Endothelial cell of umbilical vein (primary cell): ENCODE data around the gene MCM9. TPM values are rescaled to one million over a fixed set of nuclear protein-coding genes. Genes with fewer than 3 reads are reported as not detected.

Source experiments
- BruUV-seq: library from RNA; stranded (reverse); fragments of 400-500 nt; replicated peaks from 2 replicates; lab custom pipeline; 2021; lab: Mats Ljungman, UMichigan
- CTCF ChIA-PET: fragments of 300-600, 350-600 bp; sonication (Branson Sonifier 250); formaldehyde crosslinking; loops from one replicate; lab custom pipeline; 2021; ENCODE audit warnings: antibody characterized with exemption, inconsistent platforms; lab: Charles Lee
- POLR2A ChIA-PET: fragments of 300-600, 350-600 bp; sonication (Branson Sonifier 250); formaldehyde crosslinking; loops from one replicate; lab custom pipeline; 2021; ENCODE audit warnings: antibody characterized with exemption, inconsistent platforms; lab: Charles Lee
- DNase-seq: peaks from one replicate; pipeline ENCODE4 v3.0.0-alpha.2; 2011; ENCODE audit warnings: low read depth, low spot score
- FAIRE-seq: peaks from 2 replicates; lab custom pipeline; 2011; peaks lifted over from hg19 to GRCh38; lab: Jason Lieb, UNC
- H2AFZ ChIP-seq: 2 replicates; pipeline ENCODE4 v1.6.0; 2012; ENCODE audit warnings: low read depth, low read length, control low read depth, inconsistent platforms
- H3K27ac ChIP-seq: 2 replicates; pipeline ENCODE4 v1.5.1; 2011; ENCODE audit warnings: low read depth, mild to moderate bottlenecking, control low read depth, low read length, moderate library complexity; ENCODE audit not compliant: insufficient read depth
- H3K27me3 ChIP-seq, 2 experiments: 2 replicates each; pipeline versions ENCODE4 v1.6.0 to v1.6.1; 2011; ENCODE audit warnings: low read length in 2 of 2, mixed read lengths in 1 of 2; ENCODE audit not compliant: control insufficient read depth in 2 of 2, insufficient read depth in 2 of 2
- H3K36me3 ChIP-seq, 2 experiments: 2 replicates in 1 of 2; 3 replicates in 1 of 2; pipeline ENCODE4 v1.5.1; 2011; ENCODE audit warnings: low read length in 2 of 2, mild to moderate bottlenecking in 1 of 2, moderate library complexity in 1 of 2; ENCODE audit not compliant: control insufficient read depth in 2 of 2, insufficient read depth in 2 of 2; ENCODE audit errors: extremely low read depth in 1 of 2
- H3K4me1 ChIP-seq: 3 replicates; pipeline ENCODE4 v1.5.1; 2011; ENCODE audit warnings: mild to moderate bottlenecking, low read length; ENCODE audit not compliant: control insufficient read depth, insufficient read depth; ENCODE audit errors: extremely low read depth
- H3K4me2 ChIP-seq: 2 replicates; pipeline ENCODE4 v1.6.1; 2011; ENCODE audit warnings: low read length, control low read depth, mixed read lengths; ENCODE audit not compliant: insufficient read depth
- H3K4me3 ChIP-seq, 3 experiments: fragments of 200-600 bp in 1 of 3; sonication (generic), shearing (Covaris generic) in 1 of 3; replicated peaks in 1 of 3; 2 replicates each; pipeline ENCODE4 v1.5.1; 2011 to 2016; ENCODE audit warnings: control low read depth in 3 of 3, low read length in 3 of 3, mild to moderate bottlenecking in 2 of 3, inconsistent platforms in 1 of 3, low read depth in 1 of 3, moderate library complexity in 1 of 3; ENCODE audit not compliant: insufficient read depth in 1 of 3
- H3K79me2 ChIP-seq: 2 replicates; pipeline ENCODE4 v1.6.0; 2012; ENCODE audit warnings: low read length, inconsistent platforms; ENCODE audit not compliant: control insufficient read depth, insufficient read depth
- H3K9ac ChIP-seq: replicated peaks from 2 replicates; pipeline ENCODE3; 2011; ENCODE audit warnings: low read length, control low read depth; ENCODE audit not compliant: insufficient read depth; ENCODE audit errors: extremely low read depth
- H3K9me1 ChIP-seq: replicated peaks from 3 replicates; pipeline ENCODE4 v1.6.0; 2011; ENCODE audit warnings: mild to moderate bottlenecking, low read length; ENCODE audit not compliant: control insufficient read depth, insufficient read depth; ENCODE audit errors: extremely low read depth
- H3K9me3 ChIP-seq: replicated peaks from 2 replicates; pipeline ENCODE4 v1.5.1; 2012; ENCODE audit warnings: low read length, inconsistent platforms; ENCODE audit not compliant: control insufficient read depth, insufficient read depth
- H4K20me1 ChIP-seq: replicated peaks from 2 replicates; pipeline ENCODE3; 2011; ENCODE audit warnings: mild to moderate bottlenecking, low read length; ENCODE audit not compliant: control insufficient read depth, insufficient read depth; ENCODE audit errors: extremely low read depth
- CTCF ChIP-seq, 2 donors: IDR thresholded peaks; 1 replicate in 1 of 2; 2 replicates in 1 of 2; pipeline ENCODE4 v1.5.1; 2011; ENCODE audit warnings: low read length in 2 of 2, mild to moderate bottlenecking in 2 of 2, moderate library complexity in 2 of 2, control low read depth in 1 of 2, inconsistent platforms in 1 of 2, low read depth in 1 of 2; ENCODE audit not compliant: insufficient read depth in 1 of 2; ENCODE audit errors: extremely low read depth in 1 of 2
- EZH2 ChIP-seq: IDR thresholded peaks from 2 replicates; pipeline ENCODE4 v1.6.1; 2012; ENCODE audit warnings: borderline replicate concordance, low read depth, mild to moderate bottlenecking, moderate library complexity, low read length, inconsistent platforms; ENCODE audit not compliant: severe bottlenecking
- FOS ChIP-seq: IDR thresholded peaks from 2 replicates; pipeline ENCODE4 v1.6.1; 2011; ENCODE audit warnings: mild to moderate bottlenecking, low read length, moderate library complexity, borderline replicate concordance; ENCODE audit not compliant: insufficient read depth
- GATA2 ChIP-seq: IDR thresholded peaks from 2 replicates; pipeline ENCODE4 v1.7.0; 2011; ENCODE audit warnings: low read depth, mild to moderate bottlenecking, moderate library complexity, mixed read lengths, low read length; ENCODE audit not compliant: insufficient read length, insufficient read depth
- JUN ChIP-seq: IDR thresholded peaks from 2 replicates; pipeline ENCODE4 v1.6.1; 2011; ENCODE audit warnings: borderline replicate concordance, low read depth; ENCODE audit not compliant: insufficient read length, insufficient read depth
- MAX ChIP-seq: IDR thresholded peaks from 2 replicates; pipeline ENCODE4 v1.6.1; 2011; ENCODE audit not compliant: insufficient read depth, insufficient read length
- MYC ChIP-seq: IDR thresholded peaks from one replicate; pipeline ENCODE4 v1.6.1; 2011; ENCODE audit warnings: mild to moderate bottlenecking, low read depth, low read length
- POLR2A ChIP-seq: IDR thresholded peaks from 2 replicates; pipeline ENCODE4 v1.6.1; 2012; ENCODE audit warnings: low read depth, mild to moderate bottlenecking, control low read depth, low read length
- POLR2AphosphoS5 ChIP-seq: IDR thresholded peaks from 2 replicates; pipeline ENCODE4 v1.6.1; 2012; ENCODE audit warnings: low read depth, mild to moderate bottlenecking, control low read depth, low read length, moderate library complexity; ENCODE audit not compliant: insufficient read depth
- dilution Hi-C: fragments of 300-500 bp; cut with MboI; formaldehyde crosslinking; loops from one replicate; pipeline ENCODE4 v1.15.0; 2019; ENCODE audit warnings: low sequenced_read_pairs; ENCODE audit not compliant: extremely low pct_ligation_motif_present
- intact Hi-C: fragments of 100-400 bp; cut with micrococcal nuclease; formaldehyde crosslinking; loops from one replicate; pipeline ENCODE4 v1.10.0; 2022
- polyA plus RNA-seq, 4 experiments: library from polyadenylated mRNA; depleted of rRNA in 3 of 4; stranded (reverse) in 3 of 4; unstranded in 1 of 4; fragments of >200 nt; gene quantifications; 2 replicates each; pipeline versions ENCODE4 v1.2.1 to v1.2.3, GENCODE V29; 2011 to 2012; ENCODE audit warnings: missing spikeins in 1 of 4
- total RNA-seq: library from RNA; stranded (reverse); gene quantifications from 2 replicates; pipeline ENCODE4 v1.2.3, GENCODE V29; 2021

MCM9 gene
- total and polyA plus RNA-seq, 2 donors (not counting 3 experiments of a cell fraction or from before 2014, with no cell fraction given), result 2.0 to 14.1 TPM

- Histone ChIP-seq H4K20me1 (no peaks in the 10 kb centered on the region), H3K9me1 (no peaks in the 10 kb centered on the region), H3K27ac (peak overlapping the region; percentile 84), H3K9me3 (no peaks in the 10 kb centered on the region), H3K27me3 (no peaks in the 10 kb centered on the region), H3K4me2 (peak overlapping the region; percentile 98), H3K36me3 (no peaks in the 10 kb centered on the region), H3K4me3 (peak overlapping the region; percentile 41 to 75 (median 64)), H3K4me1 (peaks cover 18% of the 10 kb centered on the region), H2AFZ (peak overlapping the region; percentile 12), H3K9ac (peak overlapping the region; percentile 94), H3K79me2 (peaks cover 46% of the 10 kb centered on the region)
- intact Hi-C loops, result loop anchor here (2.0 to 10.0 kb wide), 2 partner anchors 92 to 1398 kb away; no protein-coding TSS in a partner anchor
- CTCF ChIA-PET, result interaction anchor here (1.3 to 1.9 kb wide), 4 partner anchors 9 to 218 kb away, joined by 4 to 9 read pairs (median 6); no protein-coding TSS in a partner anchor
- FAIRE-seq (no peak), DNase-seq (peak; percentile 52)
- dilution Hi-C loops, result no loop called here
- TF ChIP-seq MYC (no peak), FOS (no peak), GATA2 (no peak), POLR2A (no peak), JUN (no peak), POLR2AphosphoS5 (no peak), EZH2 (no peak), MAX (no peak), CTCF (IDR thresholded peaks at IDR 0.05; ENCODE audit: extremely low read depth in 1 of 2, insufficient read depth in 1 of 2, low read depth in 1 of 2, low read length in 2 of 2) (no peak)
- POLR2A ChIA-PET, result no interaction called here
- no TSS peak for BruUV-seq
Observed at GRCh38 chr6:118892355-118892991, 42.5 kb downstream of the MCM9 start.
